BLaER1 treated with 17β-estradiol and CSF1 and Interleukin-3, amounts not matched to agents 10 nM and 100 nM (cell line): ENCODE results near the gene LAMTOR3.

ENCODE experiments used
- H3K27ac ChIP-seq, 11 experiments: shearing (Covaris generic); formaldehyde crosslinking; 2 replicates each; pipeline ENCODE4 v1.8.1; 2022
- H3K27me3 ChIP-seq, 11 experiments: shearing (Covaris generic); formaldehyde crosslinking; 2 replicates each; pipeline ENCODE4 v1.8.1; 2022
- H3K36me3 ChIP-seq, 11 experiments: shearing (Covaris generic); formaldehyde crosslinking; 2 replicates each; pipeline ENCODE4 v1.8.1; 2022
- H3K4me1 ChIP-seq, 10 experiments: shearing (Covaris generic); formaldehyde crosslinking; 2 replicates each; pipeline ENCODE4 v1.8.1; 2022
- H3K4me2 ChIP-seq, 11 experiments: shearing (Covaris generic); formaldehyde crosslinking; 2 replicates each; pipeline ENCODE4 v1.8.1; 2022
- H3K4me3 ChIP-seq, 10 experiments: shearing (Covaris generic); formaldehyde crosslinking; 2 replicates each; pipeline ENCODE4 v1.8.1; 2022
- H3K9ac ChIP-seq, 11 experiments: shearing (Covaris generic); formaldehyde crosslinking; 2 replicates each; pipeline ENCODE4 v1.8.1; 2022
- H3K9me3 ChIP-seq, 11 experiments: shearing (Covaris generic); formaldehyde crosslinking; replicated peaks in 1 of 11; 2 replicates each; pipeline ENCODE4 v1.8.1; 2022
- H4K20me1 ChIP-seq, 11 experiments: shearing (Covaris generic); formaldehyde crosslinking; 2 replicates each; pipeline ENCODE4 v1.8.1; 2022
- Cebpa-rat ChIP-seq, 11 experiments: shearing (Covaris generic); IDR thresholded peaks; 2 replicates each; pipeline ENCODE4 v1.8.1; 2022

Gene LAMTOR3

DNA sequence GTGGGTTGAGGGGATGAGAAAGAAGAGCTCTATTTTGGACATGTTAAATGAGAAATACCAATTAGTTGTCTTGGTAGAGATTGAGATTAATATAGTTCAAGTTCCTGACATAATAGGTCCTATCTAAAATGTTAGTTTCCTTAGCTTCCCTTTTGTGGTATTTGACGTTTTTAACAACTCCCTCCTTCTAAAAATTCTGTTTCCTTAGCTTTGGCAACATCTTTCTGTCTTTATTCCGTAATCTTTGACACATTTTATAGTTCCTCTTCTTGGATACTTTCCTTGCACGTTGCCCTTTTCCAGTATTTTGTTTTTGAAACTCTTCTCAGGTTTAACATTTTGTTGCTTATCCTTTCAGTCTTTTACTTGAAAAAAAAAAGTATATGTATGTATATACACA, 36.9 kb downstream of the LAMTOR3 start:
- Histone ChIP-seq H3K36me3 (peaks cover 0 to 39% (median 0%) of the 10 kb centered on the region in 11 experiments; a peak in 3 of 22 replicates), H3K4me3 (peak overlapping the region in 4 of 10 experiments; percentile 9 to 43 (median 24); a peak in 6 of 20 replicates), H3K27ac (peak overlapping the region in 9 of 11 experiments; percentile 63 to 87 (median 79); a peak in 17 of 22 replicates), H3K9me3 (0 out of 22 replicates have a peak, but pooled peaks cover 0 to 5% (median 0%) of the 10 kb centered on the region in 11 experiments), H4K20me1 (no peaks in the 10 kb centered on the region), H3K4me1 (peaks cover 16 to 95% (median 58%) of the 10 kb centered on the region in 10 experiments), H3K27me3 (no peaks in the 10 kb centered on the region), H3K9ac (peak overlapping the region in 6 of 11 experiments; percentile 63 to 73 (median 65); a peak in 11 of 22 replicates), H3K4me2 (peak overlapping the region in 8 of 11 experiments; percentile 60 to 92 (median 86); a peak in 16 of 22 replicates)
- no peak for TF ChIP-seq Cebpa-rat (IDR thresholded peaks at IDR 0.05)

- peak overlapping the region in 10 of 11 experiments; percentile 54 to 87 (median 78); a peak in 20 of 22 replicates for H3K27ac ChIP-seq
- peak in 4 of 11 experiments; percentile 24 to 40 (median 31); a peak in 4 of 22 replicates for TF ChIP-seq Cebpa-rat (IDR thresholded peaks at IDR 0.05)
- no peaks in the 10 kb centered on the region for H3K27me3 ChIP-seq
- no peaks in the 10 kb centered on the region for H4K20me1 ChIP-seq
- peak overlapping the region in 8 of 11 experiments; percentile 17 to 73 (median 64); a peak in 13 of 22 replicates for H3K9ac ChIP-seq
- H3K4me3 ChIP-seq, result peak overlapping the region in 5 of 10 experiments; percentile 9 to 43 (median 24); a peak in 6 of 20 replicates
- peaks cover 0 to 28% (median 0%) of the 10 kb centered on the region in 11 experiments; a peak in 3 of 22 replicates for H3K36me3 ChIP-seq
- H3K9me3 ChIP-seq, result 0 out of 22 replicates have a peak, but pooled peaks cover 0 to 5% (median 0%) of the 10 kb centered on the region in 11 experiments
- peaks cover 16 to 100% (median 55%) of the 10 kb centered on the region in 10 experiments for H3K4me1 ChIP-seq
- H3K4me2 ChIP-seq, result peak overlapping the region; percentile 31 to 92 (median 73); a peak in 21 of 22 replicates
These were observed 38.1 kb downstream of the LAMTOR3 start for GRCh38 chr4:99856166-99856565.

GRCh38 chr4:99855678-99856077, 38.5 kb downstream of the LAMTOR3 start:
- Histone ChIP-seq H4K20me1 (no peaks in the 10 kb centered on the region), H3K4me2 (peak overlapping the region; percentile 31 to 92 (median 73); a peak in 21 of 22 replicates), H3K27me3 (no peaks in the 10 kb centered on the region), H3K4me3 (peak overlapping the region in 3 of 10 experiments; percentile 9 to 43 (median 28); a peak in 4 of 20 replicates), H3K4me1 (peaks cover 16 to 100% (median 57%) of the 10 kb centered on the region in 10 experiments), H3K27ac (peak overlapping the region in 10 of 11 experiments; percentile 54 to 87 (median 78); a peak in 20 of 22 replicates), H3K36me3 (peaks cover 0 to 26% (median 0%) of the 10 kb centered on the region in 11 experiments; a peak in 3 of 22 replicates), H3K9ac (peak overlapping the region in 8 of 11 experiments; percentile 17 to 73 (median 64); a peak in 13 of 22 replicates), H3K9me3 (0 out of 22 replicates have a peak, but pooled peaks cover 0 to 5% (median 0%) of the 10 kb centered on the region in 11 experiments)
- TF ChIP-seq Cebpa-rat (IDR thresholded peaks at IDR 0.05), result peak in 1 of 11 experiments; percentile 41; a peak in 1 of 22 replicates

- Histone ChIP-seq H3K9me3 (0 out of 22 replicates have a peak, but pooled peaks cover 0 to 5% (median 0%) of the 10 kb centered on the region in 11 experiments), H3K4me2 (peak overlapping the region in 4 of 11 experiments; percentile 83 to 92 (median 90); a peak in 8 of 22 replicates), H3K36me3 (peaks cover 0 to 31% (median 0%) of the 10 kb centered on the region in 11 experiments; a peak in 4 of 22 replicates), H4K20me1 (no peaks in the 10 kb centered on the region), H3K4me3 (no peak overlapping the region), H3K9ac (no peak overlapping the region), H3K27ac (peak overlapping the region in 4 of 11 experiments; percentile 77 to 87 (median 86); a peak in 5 of 22 replicates), H3K27me3 (no peaks in the 10 kb centered on the region), H3K4me1 (peaks cover 10 to 84% (median 45%) of the 10 kb centered on the region in 10 experiments; a peak in 18 of 20 replicates)
- TF ChIP-seq Cebpa-rat (IDR thresholded peaks at IDR 0.05), result no peak
These were observed 40.2 kb downstream of the LAMTOR3 start for GRCh38 chr4:99853999-99854398.

GRCh38 chr4:99853190-99853589, 41.0 kb downstream of the LAMTOR3 start:
- Histone ChIP-seq H3K4me3 (no peak overlapping the region), H3K4me1 (peaks cover 10 to 83% (median 41%) of the 10 kb centered on the region in 10 experiments; a peak in 18 of 20 replicates), H4K20me1 (no peaks in the 10 kb centered on the region), H3K9me3 (0 out of 22 replicates have a peak, but pooled peaks cover 0 to 5% (median 0%) of the 10 kb centered on the region in 11 experiments), H3K9ac (no peak overlapping the region), H3K4me2 (peak overlapping the region in 3 of 11 experiments; percentile 36 to 89 (median 54); a peak in 5 of 22 replicates), H3K36me3 (peaks cover 0 to 27% (median 0%) of the 10 kb centered on the region in 11 experiments; a peak in 4 of 22 replicates), H3K27me3 (no peaks in the 10 kb centered on the region), H3K27ac (no peak overlapping the region)
- no peak for TF ChIP-seq Cebpa-rat (IDR thresholded peaks at IDR 0.05)

GRCh38 chr4:99852199-99852749, 42.0 kb downstream of the LAMTOR3 start:
- Histone ChIP-seq H3K36me3 (peaks cover 0 to 27% (median 0%) of the 10 kb centered on the region in 11 experiments; a peak in 4 of 22 replicates), H3K9me3 (0 out of 22 replicates have a peak, but pooled peaks cover 0 to 5% (median 0%) of the 10 kb centered on the region in 11 experiments), H3K27ac (peak overlapping the region in 2 of 11 experiments; percentile 3 to 35; a peak in 1 of 22 replicates), H3K27me3 (no peaks in the 10 kb centered on the region), H3K9ac (no peak overlapping the region), H3K4me2 (peak overlapping the region in 3 of 11 experiments; percentile 11 to 33 (median 25); a peak in 3 of 22 replicates), H3K4me3 (no peak overlapping the region), H4K20me1 (no peaks in the 10 kb centered on the region), H3K4me1 (peaks cover 16 to 83% (median 42%) of the 10 kb centered on the region in 10 experiments)
- no peak for TF ChIP-seq Cebpa-rat (IDR thresholded peaks at IDR 0.05)

DNA sequence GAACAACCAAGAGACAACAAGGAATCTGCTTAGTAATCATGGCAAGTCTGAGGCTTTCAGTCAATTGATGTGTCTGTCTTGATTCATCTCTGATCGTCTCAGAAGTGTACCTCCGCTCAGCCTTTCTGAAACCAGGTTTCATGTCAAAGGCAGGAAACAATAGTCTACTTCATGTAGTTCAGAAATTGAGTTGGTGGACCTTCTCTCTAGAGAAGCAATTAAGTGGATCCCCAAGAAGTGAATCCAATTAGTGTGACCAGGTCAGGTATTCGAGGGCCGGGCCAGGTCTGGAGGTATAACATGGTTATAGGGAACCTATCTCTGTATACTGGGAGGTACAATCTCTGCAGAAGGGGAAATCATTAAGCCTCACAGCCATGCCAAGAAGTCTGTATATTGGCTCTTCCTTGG, 45.6 kb downstream of the LAMTOR3 start:
- TF ChIP-seq Cebpa-rat (IDR thresholded peaks at IDR 0.05), result no peak

GRCh38 chr4:99847362-99847976, 46.8 kb downstream of the LAMTOR3 start:
- Histone ChIP-seq H3K27me3 (no peaks in the 10 kb centered on the region), H4K20me1 (no peaks in the 10 kb centered on the region), H3K4me1 (peaks cover 7 to 67% (median 17%) of the 10 kb centered on the region in 10 experiments; a peak in 18 of 20 replicates), H3K9ac (peak overlapping the region in 1 of 11 experiments; percentile 36; a peak in 1 of 22 replicates), H3K4me2 (peak overlapping the region in 9 of 11 experiments; percentile 30 to 80 (median 60); a peak in 17 of 22 replicates), H3K9me3 (peaks cover 0 to 9% (median 0%) of the 10 kb centered on the region in 11 experiments; a peak in 8 of 22 replicates), H3K4me3 (no peak overlapping the region), H3K27ac (peak overlapping the region in 7 of 11 experiments; percentile 12 to 56 (median 24); a peak in 10 of 22 replicates), H3K36me3 (peaks cover 0 to 37% (median 0%) of the 10 kb centered on the region in 11 experiments; a peak in 7 of 22 replicates)
- no peak for TF ChIP-seq Cebpa-rat (IDR thresholded peaks at IDR 0.05)

More for the DNA sequence above, 45.6 kb downstream of the LAMTOR3 start:
- H3K4me3 ChIP-seq, result no peak overlapping the region
- H3K9me3 ChIP-seq, result peaks cover 0 to 7% (median 0%) of the 10 kb centered on the region in 11 experiments; a peak in 7 of 22 replicates
- H3K27me3 ChIP-seq, result no peaks in the 10 kb centered on the region
- H3K36me3 ChIP-seq, result peaks cover 0 to 35% (median 0%) of the 10 kb centered on the region in 11 experiments; a peak in 7 of 22 replicates
- H3K27ac ChIP-seq, result no peak overlapping the region
- no peak overlapping the region for H3K9ac ChIP-seq
- H3K4me2 ChIP-seq, result peak overlapping the region in 4 of 11 experiments; percentile 60 to 80 (median 70); a peak in 5 of 22 replicates
- H4K20me1 ChIP-seq, result no peaks in the 10 kb centered on the region
- H3K4me1 ChIP-seq, result peaks cover 7 to 78% (median 17%) of the 10 kb centered on the region in 10 experiments; a peak in 18 of 20 replicates
